IMR-90 (cell line): Measurements from ENCODE around the gene MAPRE2. TPM values are rescaled to one million over a fixed set of nuclear protein-coding genes. Genes with fewer than 3 reads are reported as not detected.

Experiments
- ATAC-seq: fragments of 200-7000 bp; cut with Tn5 transposase; 2 replicates; pipeline ENCODE4 v1.9.1; 2020; ENCODE audit warnings: low read depth, mild to moderate bottlenecking, moderate library complexity
- BruUV-seq: library from RNA; stranded (reverse); fragments of 400-500 nt; replicated peaks from 2 replicates; lab custom pipeline; 2021; lab: Mats Ljungman, UMichigan
- CTCF ChIA-PET: fragments of 300-600 bp; formaldehyde crosslinking; extraction: SDS; loops from one replicate; lab custom pipeline; 2021; ENCODE audit warnings: antibody characterized with exemption; lab: Yijun Ruan, JAX
- POLR2A ChIA-PET: fragments of 300-600 bp; sonication (Branson Sonifier 250); formaldehyde crosslinking; loops from one replicate; lab custom pipeline; 2022; ENCODE audit warnings: antibody characterized with exemption; ENCODE audit not compliant: unreplicated experiment; lab: Charles Lee
- DNase-seq: peaks from one replicate; pipeline ENCODE4 v3.0.0; 2013
- H2AFZ ChIP-seq: replicated peaks from 2 replicates; pipeline ENCODE3; 2013; ENCODE audit warnings: low read length, mild to moderate bottlenecking; ENCODE audit not compliant: poor library complexity
- H2AK5ac ChIP-seq: 2 replicates; pipeline ENCODE4 v1.6.1; 2013; ENCODE audit warnings: low read depth, low read length, inconsistent platforms
- H2AK9ac ChIP-seq: replicated peaks from 2 replicates; pipeline ENCODE3; 2013; ENCODE audit warnings: mild to moderate bottlenecking, low read depth, low read length, moderate library complexity; ENCODE audit not compliant: poor library complexity
- H2BK120ac ChIP-seq: 2 replicates; pipeline ENCODE4 v1.6.1; 2013; ENCODE audit warnings: low read depth, low read length, inconsistent platforms
- H2BK15ac ChIP-seq: 3 replicates; pipeline ENCODE4 v1.6.1; 2013; ENCODE audit warnings: low read depth, low read length, inconsistent platforms
- H2BK20ac ChIP-seq: 2 replicates; pipeline ENCODE4 v1.6.1; 2013; ENCODE audit warnings: low read depth, mild to moderate bottlenecking, inconsistent platforms, low read length, moderate library complexity
- H2BK5ac ChIP-seq: 2 replicates; pipeline ENCODE4 v1.6.1; 2013; ENCODE audit warnings: mild to moderate bottlenecking, low read depth, low read length, inconsistent platforms; ENCODE audit not compliant: poor library complexity, severe bottlenecking
- H3K14ac ChIP-seq: replicated peaks from 2 replicates; pipeline ENCODE4 v1.6.1; 2013; ENCODE audit warnings: low read depth, low read length, inconsistent platforms
- H3K18ac ChIP-seq: 2 replicates; pipeline ENCODE4 v1.6.1; 2013; ENCODE audit warnings: low read depth, low read length, control low read depth
- H3K23ac ChIP-seq: 2 replicates; pipeline ENCODE4 v1.6.1; 2013; ENCODE audit warnings: low read depth, low read length, inconsistent platforms
- H3K27ac ChIP-seq: 2 replicates; pipeline ENCODE4 v1.5.1; 2013; ENCODE audit warnings: mild to moderate bottlenecking, control low read depth, low read length; ENCODE audit not compliant: insufficient read depth
- H3K27me3 ChIP-seq: 2 replicates; pipeline ENCODE4 v1.6.1; 2013; ENCODE audit warnings: low read length; ENCODE audit not compliant: control insufficient read depth, insufficient read depth
- H3K36me3 ChIP-seq: 2 replicates; pipeline ENCODE4 v1.6.1; 2013; ENCODE audit warnings: low read length, mixed read lengths; ENCODE audit not compliant: control insufficient read depth, insufficient read depth
- H3K4ac ChIP-seq: 2 replicates; pipeline ENCODE4 v1.6.1; 2013; ENCODE audit warnings: low read depth, low read length, inconsistent platforms
- H3K4me1 ChIP-seq: 2 replicates; pipeline ENCODE4 v1.6.1; 2013; ENCODE audit warnings: low read length, mixed read lengths; ENCODE audit not compliant: control insufficient read depth, insufficient read depth
- H3K4me2 ChIP-seq: 2 replicates; pipeline ENCODE4 v1.6.1; 2013; ENCODE audit warnings: low read depth, mild to moderate bottlenecking, control low read depth, low read length, moderate library complexity
- H3K4me3 ChIP-seq: 2 replicates; pipeline ENCODE4 v1.5.1; 2013; ENCODE audit warnings: low read depth, mild to moderate bottlenecking, control low read depth, low read length, moderate library complexity; ENCODE audit not compliant: insufficient read depth
- H3K56ac ChIP-seq: 2 replicates; pipeline ENCODE4 v1.6.1; 2013; ENCODE audit warnings: low read length, inconsistent platforms; ENCODE audit not compliant: insufficient read depth; ENCODE audit errors: extremely low read depth
- H3K79me1 ChIP-seq, 2 experiments: 2 replicates each; pipeline ENCODE4 v1.6.1; 2013; ENCODE audit warnings: low read length in 2 of 2, inconsistent platforms in 1 of 2, low read depth in 1 of 2
- H3K9ac ChIP-seq: 2 replicates; pipeline ENCODE4 v1.6.1; 2013; ENCODE audit warnings: low read depth, low read length, control low read depth
- H3K9me1 ChIP-seq: 2 replicates; pipeline ENCODE4 v1.6.1; 2013; ENCODE audit warnings: low read length, inconsistent platforms; ENCODE audit not compliant: insufficient read depth
- H3K9me3 ChIP-seq: 2 replicates; pipeline ENCODE4 v1.6.1; 2013; ENCODE audit warnings: low read length; ENCODE audit not compliant: control insufficient read depth, insufficient read depth
- H4K20me1 ChIP-seq: 2 replicates; pipeline ENCODE4 v1.6.1; 2013; ENCODE audit warnings: low read length, inconsistent platforms; ENCODE audit not compliant: insufficient read depth
- H4K5ac ChIP-seq: 2 replicates; pipeline ENCODE4 v1.6.1; 2013; ENCODE audit warnings: mild to moderate bottlenecking, low read depth, low read length, control low read depth
- H4K8ac ChIP-seq, 2 experiments: 2 replicates each; pipeline ENCODE4 v1.6.1; 2013; ENCODE audit warnings: low read depth in 2 of 2, low read length in 2 of 2, control low read depth in 1 of 2, inconsistent platforms in 1 of 2
- H4K91ac ChIP-seq: 2 replicates; pipeline ENCODE4 v1.6.1; 2013; ENCODE audit warnings: low read depth, low read length, inconsistent platforms; ENCODE audit not compliant: insufficient read depth
- FOS ChIP-seq: fragments of 150-350 bp; IDR thresholded peaks from 2 replicates; pipeline ENCODE4 v1.6.1; 2016; ENCODE audit warnings: low read depth, low read length
- MAZ ChIP-seq: IDR thresholded peaks from 2 replicates; pipeline ENCODE4 v1.6.1; 2012; ENCODE audit warnings: low read depth, mild to moderate bottlenecking, low read length, improper control_type of control experiment, moderate library complexity, borderline replicate concordance
- WGBS, 2 experiments: methylation state at CpG; one replicate each; pipeline versions ENCODE4 v1.1.5 to v1.1.7; 2013; ENCODE audit warnings: missing lambda C conversion rate in 2 of 2; ENCODE audit not compliant: insufficient read length in 1 of 2; ENCODE audit errors: extremely low coverage in 2 of 2; 5-methylcytosine and 5-hydroxymethylcytosine counted together
- dilution Hi-C: fragments of 300-500 bp; cut with HindIII; formaldehyde crosslinking; loops from one replicate; pipeline ENCODE4 v1.14.3; 2018; ENCODE audit warnings: low sequenced_read_pairs; ENCODE audit not compliant: unreplicated experiment
- in situ Hi-C: fragments of 300-500 bp; cut with MboI; formaldehyde crosslinking; loops from 3 replicates; pipeline ENCODE4 v1.14.3; 2019; ENCODE audit warnings: low sequenced_read_pairs, inconsistent platforms, mixed read lengths
- intact Hi-C: fragments of 100-400 bp; cut with micrococcal nuclease; formaldehyde crosslinking; loops from 2 replicates; pipeline ENCODE4 v1.10.0; 2022
- polyA plus RNA-seq, 3 experiments: library from polyadenylated mRNA; depleted of rRNA; stranded (reverse); fragments of >200 nt; gene quantifications; 2 replicates each; pipeline ENCODE4 v1.2.3, GENCODE V29; 2012; ENCODE audit warnings: low replicate concordance in 1 of 3
- total RNA-seq: library from RNA; depleted of rRNA; stranded (reverse); fragments of >200 nt; gene quantifications from 2 replicates; pipeline ENCODE4 v1.2.3, GENCODE V29; 2012

The MAPRE2 gene
- total and polyA plus RNA-seq, 2 of the 4 experiments (the other 2 are of a cell fraction) = 19.6 to 23.8 TPM

GRCh38 chr18:35178260-35178659, 137.0 kb downstream of the MAPRE2 start:
- WGBS, 2 experiments = no CpG with 5 or more reads among the region's 3 CpGs

More at GRCh38 chr18:35178260-35178659, 137.0 kb downstream of the MAPRE2 start:
- Histone ChIP-seq H3K27ac (no peak overlapping the region), H4K5ac (no peak overlapping the region), H3K27me3 (peaks cover 3% of the 10 kb centered on the region), H3K23ac (no peak overlapping the region), H3K4ac (no peak overlapping the region), H3K36me3 (no peaks in the 10 kb centered on the region), H3K4me1 (no peaks in the 10 kb centered on the region), H2BK5ac (no peak overlapping the region), H3K56ac (no peak overlapping the region), H4K8ac (no peak overlapping the region), H2BK120ac (no peak overlapping the region), H2BK20ac (no peak overlapping the region), H3K9ac (no peak overlapping the region), H2AK9ac (no peak overlapping the region), H3K4me3 (no peak overlapping the region), H2AK5ac (no peak overlapping the region), H3K18ac (no peak overlapping the region), H3K9me1 (no peaks in the 10 kb centered on the region; the same call in 1 of the 2 replicates), H3K14ac (no peak overlapping the region), H3K79me1 (no peaks in the 10 kb centered on the region), H4K91ac (no peak overlapping the region), H4K20me1 (no peaks in the 10 kb centered on the region), H3K9me3 (no peaks in the 10 kb centered on the region), H2AFZ (no peak overlapping the region), H2BK15ac (no peak overlapping the region), H3K4me2 (no peak overlapping the region)
- dilution Hi-C loops = no loop called here
- DNase-seq (peak; percentile 61), ATAC-seq (peak; percentile 80)
- BruUV-seq = no TSS peak
- intact Hi-C loops = no loop called here
- ChIA-PET POLR2A (no interaction called here), CTCF (no interaction called here)
- in situ Hi-C loops = no loop called here
- TF ChIP-seq FOS (peak; percentile 47; the same call in 1 of the 2 replicates), MAZ (no peak)
